HG03108 (cell line): ENCODE measurements around the gene OR51I2.
A peak's percentile ranks its signal among the peaks of the same experiment; 100 is the strongest.

Source experiments
- ATAC-seq: cut with Tn5 transposase; IDR thresholded peaks from one replicate; pipeline ENCODE4 v1.9.1; 2021; ENCODE audit warnings: moderate library complexity; ENCODE audit not compliant: unreplicated experiment

Gene OR51I2, protein sequence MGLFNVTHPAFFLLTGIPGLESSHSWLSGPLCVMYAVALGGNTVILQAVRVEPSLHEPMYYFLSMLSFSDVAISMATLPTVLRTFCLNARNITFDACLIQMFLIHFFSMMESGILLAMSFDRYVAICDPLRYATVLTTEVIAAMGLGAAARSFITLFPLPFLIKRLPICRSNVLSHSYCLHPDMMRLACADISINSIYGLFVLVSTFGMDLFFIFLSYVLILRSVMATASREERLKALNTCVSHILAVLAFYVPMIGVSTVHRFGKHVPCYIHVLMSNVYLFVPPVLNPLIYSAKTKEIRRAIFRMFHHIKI

DNA sequence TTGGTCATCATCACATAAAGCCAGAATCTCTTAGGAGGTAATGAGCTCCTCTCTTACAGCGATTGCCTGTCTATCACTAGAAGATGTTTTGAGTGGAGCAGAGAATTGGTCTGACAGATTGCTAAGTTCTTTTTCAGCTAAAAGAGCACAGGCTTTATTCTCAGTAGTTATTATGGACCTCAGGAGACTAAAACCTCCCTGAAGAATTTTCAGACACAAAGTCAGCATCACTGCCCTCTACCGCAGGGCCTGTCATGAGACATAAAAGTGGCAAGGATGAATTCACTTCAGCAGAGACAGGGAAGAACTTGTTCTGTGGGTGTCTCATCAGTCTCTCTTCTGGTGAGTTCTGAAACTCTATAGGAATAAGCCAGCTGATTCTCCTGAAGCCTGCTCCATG is at the start of gene OR51I2:
Gene OR51I2 (plus strand): TSS at position 301 of the 400 bp plus-strand sequence. CDS start 4,166 bp downstream, outside the sequence.
- no peak for ATAC-seq

DNA sequence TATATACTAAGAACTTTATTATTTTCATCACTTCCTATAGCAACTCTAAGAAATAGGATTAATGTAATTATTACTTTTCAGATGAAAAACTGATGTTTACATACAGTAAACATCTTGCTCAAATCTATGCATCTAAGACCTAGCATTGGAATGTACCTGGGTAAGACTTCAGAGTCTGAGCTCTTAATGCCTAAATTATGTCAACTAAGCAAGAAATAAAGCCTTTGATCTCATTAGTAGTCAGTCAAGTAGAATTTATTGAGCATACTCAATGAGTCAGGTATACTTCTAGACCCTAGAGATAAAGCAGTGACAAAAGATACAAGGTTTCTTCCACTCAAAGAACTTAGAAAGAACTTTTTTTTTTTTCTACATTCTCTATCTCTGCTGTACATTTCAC is 44.0 kb upstream of the OR51I2 start:
- ATAC-seq, result no peak

DNA sequence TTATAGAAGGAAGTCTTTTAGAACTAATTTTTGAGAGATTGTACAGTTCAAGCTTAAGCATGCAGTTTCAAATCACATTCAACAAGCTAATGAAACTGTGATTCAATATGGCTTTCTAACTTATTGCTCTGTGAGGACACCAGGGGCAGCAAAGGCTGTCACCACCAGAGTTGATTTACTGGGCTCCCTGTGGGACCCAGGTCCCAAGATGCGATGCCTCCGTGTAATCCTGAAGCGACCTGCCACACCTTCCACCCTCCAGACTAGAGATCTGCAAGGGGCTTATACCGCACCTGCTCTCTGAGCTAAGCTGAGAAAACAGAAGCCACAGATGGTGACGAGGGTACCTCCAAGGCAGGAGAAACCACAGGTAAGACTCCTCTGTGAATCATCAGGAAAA is 28.1 kb upstream of the OR51I2 start:
- ATAC-seq, result no peak

DNA sequence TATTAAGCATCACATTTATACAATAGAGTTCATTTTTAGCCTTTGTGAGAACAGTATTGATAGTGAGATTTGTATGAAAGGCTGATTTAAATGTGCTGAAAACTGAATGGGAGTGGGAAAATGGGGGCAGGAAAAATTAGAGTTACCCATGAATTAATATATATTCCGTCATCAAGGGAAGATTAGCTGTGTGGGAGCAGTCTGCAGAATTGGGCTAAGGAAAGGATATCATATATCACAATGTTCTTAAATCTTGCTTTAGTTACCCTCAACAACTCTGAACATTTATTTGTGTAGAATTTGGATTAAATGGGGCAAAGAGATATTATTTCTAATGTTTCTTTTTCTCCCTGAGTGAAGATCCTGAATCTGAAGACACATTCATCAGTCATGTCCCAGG is 27.3 kb upstream of the OR51I2 start, which contains the start of gene OR51Q1:
Gene OR51Q1 (plus strand): TSS at position 301 of the 400 bp plus-strand sequence. CDS start 90 bp downstream, at position 391.
- ATAC-seq, result no peak

DNA sequence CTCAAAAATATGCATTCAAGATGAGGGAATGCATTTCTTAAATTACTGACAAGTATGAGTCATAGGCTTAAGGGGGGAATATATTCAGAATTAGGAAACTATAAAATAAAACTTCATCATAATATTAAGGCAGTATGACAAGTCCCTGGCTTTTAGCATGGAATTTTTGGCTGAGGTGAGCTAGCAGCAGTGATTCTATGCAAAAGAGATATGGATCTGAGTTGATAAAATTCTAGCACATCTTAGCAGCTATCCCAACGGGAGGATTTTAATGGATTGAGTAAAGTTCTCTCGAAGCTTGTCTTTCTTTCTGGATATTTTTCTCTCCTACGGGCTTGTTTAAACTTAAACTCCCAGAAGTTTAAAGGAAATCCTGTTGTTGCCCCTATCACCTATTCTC is 26.0 kb upstream of the OR51I2 start:
- ATAC-seq, result no peak

DNA sequence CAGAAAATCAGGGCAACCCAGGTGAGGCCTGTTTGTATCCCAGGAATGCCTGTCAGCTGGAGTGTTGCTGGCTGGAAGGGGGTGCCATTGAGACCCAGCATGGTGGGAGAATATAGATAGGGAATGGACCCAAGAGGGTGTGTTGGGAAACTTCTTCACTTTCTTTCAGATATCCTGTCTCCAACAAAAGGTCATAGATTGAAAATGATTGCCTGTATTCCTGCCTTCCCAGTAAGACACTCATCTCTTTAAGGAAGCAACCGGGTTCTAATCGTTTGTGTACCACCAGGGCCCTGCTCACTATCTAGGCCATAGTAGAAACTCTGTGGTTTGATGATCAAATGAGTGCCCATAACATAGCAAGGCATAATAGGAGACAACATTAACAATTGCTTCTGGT is 7.7 kb upstream of the OR51I2 start, which contains the start of gene OR51I1:
Gene OR51I1 (minus strand): TSS at position 101 of the 400 bp plus-strand sequence. CDS start 0 bp downstream, at position 101.
- ATAC-seq, result no peak

DNA sequence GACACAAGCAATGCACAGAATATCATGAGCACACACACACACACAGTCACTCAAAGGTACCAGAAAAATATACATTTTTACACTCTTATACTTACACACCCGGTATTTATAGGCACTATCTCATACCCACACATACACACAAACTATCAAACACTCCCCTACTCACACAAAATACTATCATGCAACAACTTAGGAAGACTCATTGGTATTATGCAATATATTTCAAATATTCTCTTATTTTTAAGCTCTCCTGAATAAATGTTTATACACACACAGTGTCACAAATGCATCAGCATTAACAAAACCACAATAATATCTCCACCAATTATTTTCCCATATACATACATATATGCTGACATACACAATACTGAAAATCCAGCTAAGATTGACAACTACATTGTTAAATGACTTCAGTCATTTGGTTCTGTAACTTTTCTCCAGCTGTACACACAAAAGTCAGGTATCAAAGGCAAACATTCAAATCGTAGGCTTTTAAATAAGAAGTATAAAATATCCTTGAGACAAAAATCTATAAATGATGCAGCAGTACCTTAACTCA is 5.2 kb upstream of the OR51I2 start:
- no peak for ATAC-seq

DNA sequence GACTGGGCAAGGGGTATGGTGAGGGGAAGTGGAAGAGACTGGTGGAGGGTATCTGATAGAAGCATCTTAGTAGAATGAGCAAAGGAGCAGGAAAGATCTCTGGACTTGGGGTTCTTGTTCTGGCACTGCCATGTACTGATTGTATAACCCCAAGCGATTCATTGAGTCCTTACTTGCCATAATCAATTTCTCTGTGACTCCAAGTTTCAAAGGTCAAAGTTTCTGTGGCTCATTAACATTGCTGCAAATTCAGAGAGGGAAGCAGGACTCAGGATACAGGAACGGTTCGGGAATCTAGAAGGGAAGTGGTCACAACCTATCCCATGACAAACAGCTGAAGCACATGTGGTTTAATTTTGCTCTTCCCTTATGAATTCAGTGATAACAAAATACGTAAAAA is 309 bp downstream of the OR51I2 start:
- ATAC-seq, result no peak

DNA sequence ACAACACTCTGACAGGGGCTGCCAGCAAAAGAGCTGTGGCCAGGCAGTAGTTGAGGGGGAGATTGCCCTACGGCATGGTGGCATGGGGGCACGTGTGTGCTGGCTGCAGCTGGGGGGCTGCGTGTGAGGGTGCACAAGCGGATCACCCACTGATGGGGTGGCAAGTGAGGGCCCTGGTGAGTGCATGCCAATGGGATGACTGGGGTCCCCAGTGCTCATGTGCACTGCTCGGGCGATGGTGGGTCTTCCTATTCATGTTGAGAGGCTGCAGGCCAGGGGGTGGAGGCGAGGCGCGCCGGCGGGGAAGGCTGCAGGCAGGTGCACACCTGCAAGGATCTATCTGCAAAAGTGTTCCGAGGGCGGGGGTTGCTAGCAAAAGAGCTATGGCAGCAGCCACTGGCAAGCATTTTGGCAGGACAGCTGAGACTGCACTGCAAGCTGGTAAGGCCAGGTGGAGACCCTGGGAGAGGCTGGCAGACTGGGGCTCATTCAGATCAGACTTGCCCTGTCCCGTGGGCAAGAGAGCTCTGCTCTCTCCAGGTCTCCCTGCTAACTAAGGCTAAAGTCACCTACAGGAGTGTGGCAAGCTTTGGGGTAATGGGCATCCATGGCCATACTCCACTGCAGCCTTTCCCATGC is 12.0 kb downstream of the OR51I2 start:
- no peak for ATAC-seq

DNA sequence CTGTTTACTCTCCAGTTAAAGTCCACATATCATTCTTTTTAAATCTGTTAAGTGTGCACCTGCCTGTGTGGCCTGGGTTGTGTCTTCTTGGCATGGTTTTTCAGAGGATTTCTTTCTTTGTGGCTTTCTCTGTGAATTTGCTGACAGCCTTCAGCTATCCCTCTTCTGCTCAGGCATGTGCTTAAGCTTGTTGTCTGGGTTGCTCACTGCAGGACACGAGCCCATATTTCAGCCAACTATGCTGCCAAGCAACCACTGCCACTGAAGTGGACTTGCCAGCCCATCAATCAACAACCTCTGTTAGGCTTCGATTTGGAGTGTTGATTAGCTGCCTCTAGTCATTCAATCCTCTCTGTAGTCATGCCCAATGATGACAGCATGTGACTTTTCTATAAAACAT is 18.4 kb downstream of the OR51I2 start:
- ATAC-seq, result no peak

DNA sequence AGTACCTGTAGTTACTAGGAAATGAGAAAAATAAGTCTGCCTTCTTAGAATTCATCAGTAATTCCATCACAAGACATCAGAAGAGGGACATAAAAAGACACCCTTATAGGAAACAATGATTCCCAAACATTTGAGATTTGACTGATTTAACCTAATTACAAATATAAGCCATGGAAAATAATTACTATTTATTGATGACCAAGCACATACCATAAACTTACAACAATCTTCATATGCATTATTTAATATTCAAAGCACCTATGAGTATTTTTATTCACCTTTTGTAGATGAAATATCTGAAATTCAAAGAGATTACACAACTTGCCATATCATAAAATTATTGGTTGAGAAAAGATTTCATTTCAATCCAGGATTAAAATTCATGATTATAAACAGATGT is 24.8 kb downstream of the OR51I2 start:
- ATAC-seq, result no peak

DNA sequence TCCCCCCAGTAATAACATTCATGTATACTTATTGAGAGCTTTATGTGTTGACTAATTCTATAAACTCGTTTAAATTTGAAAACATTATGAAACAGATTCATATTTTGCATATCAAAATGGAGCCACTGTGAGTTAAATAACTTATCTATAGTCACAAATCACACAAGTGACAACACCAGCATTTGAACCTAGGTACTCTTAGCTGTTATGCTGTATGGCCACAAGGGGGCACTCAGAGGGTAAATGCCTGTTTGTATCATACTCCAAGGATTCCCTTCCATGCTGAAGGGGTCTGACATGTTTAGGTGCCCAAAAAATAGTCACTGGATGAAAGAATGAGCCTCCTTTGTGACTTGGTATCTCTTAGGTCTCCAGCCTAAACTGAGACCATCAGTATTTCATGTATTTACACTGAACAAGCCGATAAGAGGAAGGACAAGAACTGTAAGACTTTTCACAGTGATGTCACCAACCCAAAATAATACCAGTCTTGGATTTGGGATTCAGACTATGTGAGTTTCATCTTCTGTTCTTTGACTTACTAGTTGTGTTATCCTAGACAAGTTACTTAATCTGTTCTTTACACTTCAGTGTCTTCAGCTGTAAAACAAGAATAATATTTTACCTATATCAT is 27.2 kb downstream of the OR51I2 start:
- peak; percentile 63 for ATAC-seq

DNA sequence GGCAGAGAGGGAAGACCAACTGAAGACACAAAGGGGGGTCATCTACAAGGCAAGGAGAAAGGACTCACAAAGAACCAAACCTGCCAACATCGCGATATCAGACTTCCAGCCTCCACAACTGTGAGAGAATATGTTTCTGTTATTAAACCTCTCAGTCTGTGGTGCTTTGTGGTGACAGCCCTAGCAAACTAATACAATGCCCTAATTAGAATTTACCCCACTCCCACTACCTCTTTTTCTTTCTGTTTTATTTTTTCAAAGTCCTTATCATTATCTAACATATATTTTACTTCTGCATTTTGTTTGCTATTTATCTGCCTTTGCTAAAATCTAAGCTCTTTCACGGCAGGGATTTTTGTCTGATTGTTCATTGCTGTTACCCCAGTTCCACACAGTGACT is 36.9 kb downstream of the OR51I2 start:
- no peak for ATAC-seq

DNA sequence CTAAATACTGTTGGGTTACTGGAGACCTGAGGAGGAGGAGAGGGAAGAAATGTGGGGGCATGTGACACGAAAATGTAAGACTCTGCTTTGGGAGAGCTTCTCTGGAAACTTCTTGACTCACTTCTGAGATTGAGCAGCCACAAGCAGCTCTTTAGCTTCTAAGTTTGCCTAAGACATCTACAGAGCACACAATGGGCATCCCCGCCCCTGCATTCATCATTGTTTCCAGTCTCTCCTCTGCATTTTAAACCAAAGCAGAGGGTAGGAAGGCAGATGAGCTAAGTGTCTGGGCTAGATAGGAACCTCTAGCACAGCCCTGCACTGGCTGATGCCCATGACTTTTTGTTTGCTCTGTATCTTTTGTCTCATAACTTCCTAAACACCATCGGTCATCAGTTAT is 37.3 kb downstream of the OR51I2 start:
- no peak for ATAC-seq

DNA sequence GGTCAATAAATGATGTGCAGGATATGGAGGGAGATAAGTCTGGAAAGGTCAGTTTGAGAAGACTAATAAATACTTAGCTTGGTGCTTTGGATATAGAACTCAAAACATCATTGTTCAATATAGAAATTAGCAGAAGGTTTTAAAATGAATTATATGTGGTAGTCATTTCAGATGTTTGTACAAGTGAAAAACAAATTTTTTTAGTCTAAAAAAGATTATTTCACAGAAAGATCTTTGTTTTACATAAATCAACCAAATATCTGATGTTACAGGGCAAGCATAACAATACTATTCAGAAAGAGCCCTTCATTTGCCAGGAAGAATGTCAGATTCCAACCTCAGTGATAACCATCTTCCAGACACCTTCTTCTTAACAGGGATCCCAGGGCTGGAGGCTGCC is 39.3 kb downstream of the OR51I2 start, which contains the start of gene OR52D1:
Gene OR52D1 (plus strand): TSS at position 301 of the 400 bp plus-strand sequence. CDS start 22 bp downstream, at position 323.
- no peak for ATAC-seq

DNA sequence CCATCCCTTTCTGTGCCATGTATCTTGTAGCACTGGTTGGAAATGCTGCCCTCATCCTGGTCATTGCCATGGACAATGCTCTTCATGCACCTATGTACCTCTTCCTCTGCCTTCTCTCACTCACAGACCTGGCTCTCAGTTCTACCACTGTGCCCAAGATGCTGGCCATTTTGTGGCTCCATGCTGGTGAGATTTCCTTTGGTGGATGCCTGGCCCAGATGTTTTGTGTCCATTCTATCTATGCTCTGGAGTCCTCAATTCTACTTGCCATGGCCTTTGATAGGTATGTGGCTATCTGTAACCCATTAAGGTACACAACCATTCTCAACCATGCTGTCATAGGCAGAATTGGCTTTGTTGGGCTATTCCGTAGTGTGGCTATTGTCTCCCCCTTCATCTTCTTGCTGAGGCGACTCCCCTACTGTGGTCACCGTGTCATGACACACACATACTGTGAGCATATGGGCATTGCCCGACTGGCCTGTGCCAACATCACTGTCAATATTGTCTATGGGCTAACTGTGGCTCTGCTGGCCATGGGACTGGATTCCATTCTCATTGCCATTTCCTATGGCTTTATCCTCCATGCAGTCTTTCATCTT is 39.8 kb downstream of the OR51I2 start:
- no peak for ATAC-seq

DNA sequence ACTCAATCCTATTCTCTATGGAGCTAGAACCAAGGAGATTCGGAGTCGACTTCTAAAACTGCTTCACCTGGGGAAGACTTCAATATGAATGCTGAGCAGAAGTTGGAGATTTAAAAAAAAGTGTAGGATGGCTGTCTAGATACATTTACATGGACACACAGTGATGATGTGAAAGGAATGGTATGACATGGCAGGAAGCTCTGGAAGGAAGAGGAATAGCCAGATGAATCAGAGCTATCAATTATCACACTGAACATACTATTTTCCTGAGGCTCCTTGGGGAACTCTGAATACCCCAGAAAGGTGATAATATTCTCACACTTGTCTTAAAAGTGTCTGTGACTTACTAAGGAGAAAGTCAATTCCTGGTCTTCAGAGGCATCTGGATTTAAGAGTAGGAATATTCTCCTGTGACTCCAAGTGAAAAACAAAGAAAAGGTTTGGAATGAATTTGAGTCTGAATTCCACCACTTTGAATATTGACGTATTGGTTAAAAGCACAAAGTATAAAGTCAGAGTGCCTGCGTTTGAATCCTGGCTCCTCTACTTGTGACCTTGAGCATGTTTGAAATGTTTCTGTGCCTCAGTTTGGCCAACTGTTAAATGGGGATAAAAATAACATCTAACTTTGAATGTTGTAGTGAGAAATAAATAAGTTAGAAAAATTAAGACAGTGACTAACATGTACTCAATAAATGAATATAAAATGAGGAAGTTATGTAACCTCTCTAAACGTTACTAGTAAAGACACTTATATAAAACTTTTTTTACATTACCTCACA is 40.6 kb downstream of the OR51I2 start:
- ATAC-seq, result no peak

DNA sequence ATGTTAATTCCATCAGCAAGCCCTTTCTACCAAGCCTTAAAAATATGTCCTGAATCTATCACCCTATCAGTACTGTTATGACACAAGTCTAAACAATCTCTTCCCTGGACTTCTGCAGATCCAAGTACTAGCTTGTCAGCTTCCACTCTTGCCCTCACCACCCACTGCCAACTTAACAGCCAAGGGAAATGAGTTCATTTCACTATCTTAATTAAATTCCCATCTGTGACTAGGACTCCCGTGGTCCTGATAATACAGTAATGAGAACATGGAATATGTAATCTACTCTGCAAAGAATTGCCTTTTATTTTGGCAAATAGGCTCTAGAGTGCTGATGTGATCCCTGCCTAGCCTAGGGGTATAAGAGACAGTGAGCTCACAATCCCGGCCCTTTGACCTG is 50.5 kb downstream of the OR51I2 start:
- ATAC-seq, result no peak

DNA sequence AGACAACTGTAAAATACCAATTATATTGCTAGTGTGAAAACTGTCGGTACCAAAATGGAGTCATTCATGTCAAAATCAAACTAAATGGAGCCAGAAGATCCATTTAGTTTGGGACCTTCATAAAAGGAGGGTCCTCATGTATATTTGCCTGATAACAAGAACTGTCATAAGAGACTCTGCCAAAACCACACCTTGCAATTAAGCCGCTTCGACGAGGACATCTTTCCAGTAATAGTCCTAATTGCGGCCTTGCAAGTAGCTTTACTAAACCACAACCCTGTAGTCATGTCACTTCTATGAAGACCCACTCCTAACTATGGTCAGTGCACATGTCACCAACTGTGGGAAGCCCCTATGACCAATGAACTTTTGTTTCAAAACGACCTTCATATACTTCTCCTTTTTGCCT is 51.3 kb downstream of the OR51I2 start:
- no peak for ATAC-seq

DNA sequence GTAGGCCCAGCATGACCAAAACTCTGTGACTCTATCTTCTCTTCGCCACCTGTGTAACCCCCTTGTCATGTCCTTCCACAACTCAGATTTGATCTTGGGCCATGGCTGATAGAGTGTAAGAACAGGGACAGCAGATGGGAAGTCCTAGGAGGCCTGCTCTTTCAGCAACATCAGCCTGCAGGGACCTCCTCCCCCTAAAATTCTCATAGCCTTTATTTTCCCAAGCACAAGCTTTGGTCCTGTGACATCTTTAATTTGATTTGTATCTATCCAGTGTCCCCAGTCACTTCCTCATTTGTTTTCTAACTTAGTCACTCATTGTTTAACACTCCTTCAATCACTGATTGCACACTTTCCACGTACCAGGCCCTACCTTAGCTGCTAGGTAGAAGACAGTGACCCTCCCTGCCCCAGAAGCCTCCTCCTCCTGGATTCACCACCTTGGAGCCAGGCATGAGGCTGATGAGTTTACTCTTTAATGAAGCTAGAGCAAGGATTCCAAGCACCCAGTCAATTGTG is 55.3 kb downstream of the OR51I2 start:
- ATAC-seq, result no peak
